Keratinocyte (primary cell): Measurements from ENCODE around the gene MSGN1.

ENCODE experiments used
- EZH2 ChIP-seq: IDR thresholded peaks from one replicate; pipeline ENCODE4 v1.6.1; 2012; ENCODE audit warnings: inconsistent platforms, mild to moderate bottlenecking, low read length, moderate library complexity
- TF ChIP-seq, protein P1 (sequence below), 3 experiments: IDR thresholded peaks in 1 of 3; conservative IDR thresholded peaks in 1 of 3; optimal IDR thresholded peaks in 1 of 3; 2 replicates in 2 of 3; 3 replicates in 1 of 3; pipeline versions ENCODE3 to v1.5.1; 2011; ENCODE audit warnings: low read length in 3 of 3, mild to moderate bottlenecking in 3 of 3, moderate library complexity in 2 of 3, control low read depth in 1 of 3, inconsistent platforms in 1 of 3; ENCODE audit not compliant: insufficient read depth in 2 of 3; ENCODE audit errors: extremely low read depth in 1 of 3

DNA sequence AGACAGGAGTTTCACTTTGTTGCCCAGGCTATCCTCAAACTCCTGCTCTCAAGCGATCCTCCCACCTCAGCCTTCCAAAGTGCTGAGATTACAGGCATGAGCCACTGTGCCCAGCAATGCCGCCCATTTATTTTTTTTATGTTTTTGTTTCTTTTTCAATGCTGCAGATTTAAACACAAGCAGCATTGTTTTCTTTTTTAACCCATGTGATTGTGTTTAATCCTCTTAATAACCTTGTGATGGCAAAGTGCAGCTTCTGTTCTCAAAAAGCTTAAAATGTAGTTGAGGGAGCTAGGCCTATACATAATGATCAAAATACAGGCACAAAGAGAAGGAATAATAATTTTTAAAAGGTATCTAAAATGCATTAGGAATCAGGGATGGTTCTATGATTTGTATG lies 11.5 kb downstream of the MSGN1 start:
- TF ChIP-seq, protein P1, sequence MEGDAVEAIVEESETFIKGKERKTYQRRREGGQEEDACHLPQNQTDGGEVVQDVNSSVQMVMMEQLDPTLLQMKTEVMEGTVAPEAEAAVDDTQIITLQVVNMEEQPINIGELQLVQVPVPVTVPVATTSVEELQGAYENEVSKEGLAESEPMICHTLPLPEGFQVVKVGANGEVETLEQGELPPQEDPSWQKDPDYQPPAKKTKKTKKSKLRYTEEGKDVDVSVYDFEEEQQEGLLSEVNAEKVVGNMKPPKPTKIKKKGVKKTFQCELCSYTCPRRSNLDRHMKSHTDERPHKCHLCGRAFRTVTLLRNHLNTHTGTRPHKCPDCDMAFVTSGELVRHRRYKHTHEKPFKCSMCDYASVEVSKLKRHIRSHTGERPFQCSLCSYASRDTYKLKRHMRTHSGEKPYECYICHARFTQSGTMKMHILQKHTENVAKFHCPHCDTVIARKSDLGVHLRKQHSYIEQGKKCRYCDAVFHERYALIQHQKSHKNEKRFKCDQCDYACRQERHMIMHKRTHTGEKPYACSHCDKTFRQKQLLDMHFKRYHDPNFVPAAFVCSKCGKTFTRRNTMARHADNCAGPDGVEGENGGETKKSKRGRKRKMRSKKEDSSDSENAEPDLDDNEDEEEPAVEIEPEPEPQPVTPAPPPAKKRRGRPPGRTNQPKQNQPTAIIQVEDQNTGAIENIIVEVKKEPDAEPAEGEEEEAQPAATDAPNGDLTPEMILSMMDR (optimal IDR thresholded peaks at IDR 0.05 in 1 of 3, IDR thresholded peaks at IDR 0.05 in 1 of 3, conservative IDR thresholded peaks at IDR 0.05 in 1 of 3; ENCODE audit: extremely low read depth in 1 of 3, insufficient read depth in 2 of 3, low read length in 3 of 3), result no peak
- no peak for TF ChIP-seq EZH2
